Mesothelial cell of epicardium (in vitro differentiated cells): ENCODE data around the gene AP3S2. TPM values are rescaled to one million over a fixed set of nuclear protein-coding genes. Genes with fewer than 3 reads are reported as not detected.

Source experiments
- DNase-seq, 2 experiments: peaks; one replicate each; pipeline ENCODE4 v3.0.0; 2021; ENCODE audit warnings: low spot score in 2 of 2; ENCODE audit not compliant: unreplicated experiment in 2 of 2
- H3K27ac Mint-ChIP-seq: 2 replicates; pipeline ENCODE4 v1.8.0; 2021; ENCODE audit warnings: mixed read lengths
- H3K27me3 Mint-ChIP-seq: 2 replicates; pipeline ENCODE4 v1.8.0; 2021; ENCODE audit warnings: low read depth, mixed read lengths
- H3K36me3 Mint-ChIP-seq: 2 replicates; pipeline ENCODE4 v1.8.0; 2021; ENCODE audit warnings: mixed read lengths
- H3K4me1 Mint-ChIP-seq: 2 replicates; pipeline ENCODE4 v1.8.0; 2021; ENCODE audit warnings: mixed read lengths
- H3K4me3 Mint-ChIP-seq: 2 replicates; pipeline ENCODE4 v1.8.0; 2021; ENCODE audit warnings: mild to moderate bottlenecking, moderate library complexity, mixed read lengths
- H3K9me3 Mint-ChIP-seq: 2 replicates; pipeline ENCODE4 v1.8.0; 2021; ENCODE audit warnings: mixed read lengths
- CTCF ChIP-seq: fragments of 200-600 bp; sonication (generic); IDR thresholded peaks from one replicate; pipeline ENCODE4 v1.5.0; 2021; ENCODE audit warnings: antibody characterized with exemption; ENCODE audit not compliant: unreplicated experiment
- total RNA-seq: library from RNA; stranded (reverse); gene quantifications from 3 replicates; pipeline ENCODE4 v1.2.1, GENCODE V29; 2021

Gene AP3S2
- total RNA-seq, 1 donor from 2014 or later, result 28.3 TPM

DNA sequence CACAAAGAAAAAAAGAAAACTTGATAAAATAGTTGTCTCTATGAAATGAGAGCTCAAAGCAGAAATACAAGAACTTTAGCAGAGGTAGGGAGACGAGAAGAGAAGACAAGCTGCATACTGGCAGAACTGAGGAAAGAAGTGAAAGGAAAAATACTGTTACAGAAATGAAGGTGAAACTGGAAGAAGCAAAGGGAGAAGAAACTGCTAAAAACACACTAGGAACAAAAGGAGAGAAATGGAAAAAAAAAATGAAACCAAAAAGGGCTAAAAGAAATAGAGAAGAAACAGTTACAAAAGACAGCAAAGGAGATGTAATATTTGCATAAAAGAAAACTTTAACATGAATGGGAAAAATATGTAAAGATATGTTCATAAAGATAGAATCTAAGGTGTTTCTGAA lies 51.8 kb downstream of the AP3S2 start:
- Mint-ChIP-seq H3K4me3 (no peak overlapping the region), H3K27me3 (no peaks in the 10 kb centered on the region), H3K9me3 (no peaks in the 10 kb centered on the region), H3K27ac (no peak overlapping the region), H3K4me1 (peaks cover 25% of the 10 kb centered on the region), H3K36me3 (peaks cover 18% of the 10 kb centered on the region)
- TF ChIP-seq CTCF, result no peak
- no peak for DNase-seq

- no peak overlapping the region for H3K4me3 Mint-ChIP-seq
- H3K9me3 Mint-ChIP-seq, result no peaks in the 10 kb centered on the region
- no peaks in the 10 kb centered on the region for H3K27me3 Mint-ChIP-seq
- no peak overlapping the region for H3K27ac Mint-ChIP-seq
- DNase-seq, result no peak
- peaks cover 23% of the 10 kb centered on the region for H3K36me3 Mint-ChIP-seq
- peaks cover 32% of the 10 kb centered on the region for H3K4me1 Mint-ChIP-seq
- no peak for TF ChIP-seq CTCF
These were observed 52.5 kb downstream of the AP3S2 start for GRCh38 chr15:89841306-89841705.

- Mint-ChIP-seq H3K4me1 (peaks cover 19% of the 10 kb centered on the region), H3K27me3 (no peaks in the 10 kb centered on the region), H3K36me3 (peaks cover 32% of the 10 kb centered on the region), H3K27ac (no peak overlapping the region), H3K4me3 (no peak overlapping the region), H3K9me3 (no peaks in the 10 kb centered on the region)
- no peak for DNase-seq
- TF ChIP-seq CTCF, result no peak
These were observed 54.5 kb downstream of the AP3S2 start for GRCh38 chr15:89839167-89839810.

DNA sequence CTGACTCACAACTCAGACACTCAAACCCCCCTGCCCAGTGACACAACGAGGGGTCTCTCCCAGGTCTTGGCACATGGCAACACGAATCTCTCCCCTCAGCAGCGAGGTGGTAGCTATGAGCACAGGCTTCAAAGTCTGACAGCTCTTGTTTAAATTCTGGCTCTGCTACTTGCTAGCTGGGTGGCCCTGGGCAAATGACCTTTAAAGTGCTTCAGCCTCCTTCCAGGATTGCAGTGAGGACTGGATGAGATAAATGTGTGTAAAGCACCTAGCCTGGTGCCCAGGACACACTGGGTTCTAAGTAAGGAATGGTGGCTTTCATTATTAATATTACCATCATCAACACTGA lies 56.0 kb downstream of the AP3S2 start:
- H3K9me3 Mint-ChIP-seq, result no peaks in the 10 kb centered on the region
- no peak for DNase-seq
- H3K4me1 Mint-ChIP-seq, result peaks cover 19% of the 10 kb centered on the region
- peak overlapping the region; percentile 30 for H3K27ac Mint-ChIP-seq
- no peak for TF ChIP-seq CTCF
- no peaks in the 10 kb centered on the region for H3K27me3 Mint-ChIP-seq
- H3K4me3 Mint-ChIP-seq, result no peak overlapping the region
- H3K36me3 Mint-ChIP-seq, result peaks cover 43% of the 10 kb centered on the region

- no peak for DNase-seq
- Mint-ChIP-seq H3K4me1 (peaks cover 19% of the 10 kb centered on the region), H3K36me3 (peaks cover 45% of the 10 kb centered on the region), H3K27me3 (no peaks in the 10 kb centered on the region), H3K9me3 (no peaks in the 10 kb centered on the region), H3K4me3 (no peak overlapping the region), H3K27ac (peak overlapping the region; percentile 84)
- no peak for TF ChIP-seq CTCF
These were observed 56.5 kb downstream of the AP3S2 start for GRCh38 chr15:89837134-89837829.
